Measurements from ENCODE around the gene SLC6A19.
"Not testable (repeated sequence)": the region's sequence is repeated elsewhere in the genome, so short reads cannot be mapped to it uniquely, and the experiment has no call there.

Gene SLC6A19

GRCh38 chr5:1222621-1223277 is 21.4 kb downstream of the SLC6A19 start:
- no peak for DNase-seq (ENCODE audit: low read depth in 3 of 3)

- no peak for DNase-seq (ENCODE audit: low read depth in 3 of 3)
Observed at GRCh38 chr5:1223278-1223670, 21.9 kb downstream of the SLC6A19 start.

- DNase-seq (ENCODE audit: low read depth in 3 of 3), result no peak
Observed at GRCh38 chr5:1224631-1225030, 23.2 kb downstream of the SLC6A19 start.

- DNase-seq (ENCODE audit: low read depth in 3 of 3), result no peak
Observed at GRCh38 chr5:1225081-1225480, 23.7 kb downstream of the SLC6A19 start, which contains the start of gene SLC6A18. Gene SLC6A18, plus strand, starts transcription at chr5:1225381. Its CDS starts 97 bp downstream, at chr5:1225478.

GRCh38 chr5:1226231-1226630 is 24.8 kb downstream of the SLC6A19 start:
- no peak for DNase-seq (ENCODE audit: low read depth in 3 of 3)

- no peak for DNase-seq (ENCODE audit: low read depth in 3 of 3)
Observed at GRCh38 chr5:1226839-1227581, 25.6 kb downstream of the SLC6A19 start.

GRCh38 chr5:1227667-1228066 is 26.3 kb downstream of the SLC6A19 start:
- no peak for DNase-seq (ENCODE audit: low read depth in 3 of 3)

- DNase-seq (ENCODE audit: low read depth in 3 of 3), result no peak
Observed at GRCh38 chr5:1228120-1228519, 26.7 kb downstream of the SLC6A19 start.

- not testable (repeated sequence) for DNase-seq (ENCODE audit: low read depth in 3 of 3)
Observed at GRCh38 chr5:1229023-1229422, 27.6 kb downstream of the SLC6A19 start.

GRCh38 chr5:1229822-1230221 is 28.4 kb downstream of the SLC6A19 start:
- no peak for DNase-seq (ENCODE audit: low read depth in 3 of 3)

- DNase-seq (ENCODE audit: low read depth in 3 of 3), result no peak
Observed at GRCh38 chr5:1230551-1230950, 29.2 kb downstream of the SLC6A19 start.

GRCh38 chr5:1231354-1231905 is 30.0 kb downstream of the SLC6A19 start:
- no peak for DNase-seq (ENCODE audit: low read depth in 3 of 3)

GRCh38 chr5:1232780-1233179 is 31.4 kb downstream of the SLC6A19 start:
- no peak for DNase-seq (ENCODE audit: low read depth in 3 of 3)

GRCh38 chr5:1235379-1235778 is 34.0 kb downstream of the SLC6A19 start:
- DNase-seq (ENCODE audit: low read depth in 3 of 3), result no peak

GRCh38 chr5:1235838-1236237 is 34.4 kb downstream of the SLC6A19 start:
- no peak for DNase-seq (ENCODE audit: low read depth in 3 of 3)

- DNase-seq (ENCODE audit: low read depth in 3 of 3), result no peak
Observed at GRCh38 chr5:1239505-1240251, 38.3 kb downstream of the SLC6A19 start.

GRCh38 chr5:1240496-1241260 is 39.3 kb downstream of the SLC6A19 start:
- no peak for DNase-seq (ENCODE audit: low read depth in 3 of 3)

- no peak for DNase-seq (ENCODE audit: low read depth in 3 of 3)
Observed at GRCh38 chr5:1241509-1242080, 40.2 kb downstream of the SLC6A19 start.

GRCh38 chr5:1242733-1243486 is 41.5 kb downstream of the SLC6A19 start:
- no peak for DNase-seq (ENCODE audit: low read depth in 3 of 3)

GRCh38 chr5:1243487-1244130 is 42.2 kb downstream of the SLC6A19 start:
- no peak for DNase-seq (ENCODE audit: low read depth in 3 of 3)
